Mesenteric fat pad (tissue), 1 donor: ENCODE data around the gene RPS21. TPM values are rescaled to one million over a fixed set of nuclear protein-coding genes. Genes with fewer than 3 reads are reported as not detected.
"Not testable (repeated sequence)": the region's sequence is repeated elsewhere in the genome, so short reads cannot be mapped to it uniquely, and the experiment has no call there.

Experiments used
- DNase-seq: peaks from one replicate; pipeline ENCODE4 v3.0.0-alpha.2; 2020; ENCODE audit warnings: low spot score
- total RNA-seq: library from RNA; stranded (reverse); fragmentation: NEBNext Ultra II Directional; extraction: Animal tissue kit (Norgen Biotek cat#: 25700); gene quantifications from one replicate; pipeline ENCODE4 v1.2.1, GENCODE V29; 2021
- donor health status: DM: yes; HTN: yes; CAD: no.

Gene RPS21
- total RNA-seq, 1 donor from 2014 or later: 856 TPM

DNA sequence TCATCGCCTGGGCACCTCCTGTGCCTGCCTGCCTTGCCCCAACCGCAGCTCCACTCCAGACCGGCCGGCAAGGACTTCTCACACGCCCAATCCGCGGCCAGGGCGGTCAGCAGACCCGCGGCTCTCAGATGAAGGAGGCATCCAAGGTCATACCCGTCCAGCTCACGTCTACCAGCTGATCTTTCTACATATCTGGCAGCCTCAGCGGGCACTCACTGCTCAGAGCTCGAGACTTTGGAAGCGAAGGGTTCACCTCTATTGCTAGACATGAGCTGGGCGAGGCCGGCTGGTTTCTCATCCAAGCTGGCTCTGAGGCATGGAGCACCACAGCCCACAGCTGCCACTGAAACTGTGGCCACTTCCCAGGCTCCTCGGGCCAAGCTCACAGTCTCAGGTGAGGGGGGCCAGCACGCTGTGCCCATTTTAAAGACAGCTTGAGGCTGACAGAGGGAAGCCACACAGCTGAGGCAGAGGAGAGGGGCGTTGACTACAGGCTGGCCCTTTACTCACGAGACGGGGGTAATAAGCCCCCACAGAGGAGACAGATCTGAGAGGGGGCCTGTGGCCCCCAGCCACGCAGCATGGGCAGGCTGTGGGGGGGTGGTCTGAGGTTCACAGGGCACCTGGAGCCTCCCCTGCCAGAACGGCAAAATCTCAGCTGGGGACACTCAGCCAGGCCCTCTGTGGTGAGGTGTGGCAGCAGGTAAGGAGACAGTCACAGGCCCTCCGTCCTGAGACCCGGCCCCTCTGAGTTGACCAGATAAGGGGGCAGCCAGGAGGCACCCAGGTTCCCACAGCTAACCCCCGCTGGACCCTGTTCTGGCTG lies 21.8 kb upstream of the RPS21 start:
- no peak for DNase-seq

DNA sequence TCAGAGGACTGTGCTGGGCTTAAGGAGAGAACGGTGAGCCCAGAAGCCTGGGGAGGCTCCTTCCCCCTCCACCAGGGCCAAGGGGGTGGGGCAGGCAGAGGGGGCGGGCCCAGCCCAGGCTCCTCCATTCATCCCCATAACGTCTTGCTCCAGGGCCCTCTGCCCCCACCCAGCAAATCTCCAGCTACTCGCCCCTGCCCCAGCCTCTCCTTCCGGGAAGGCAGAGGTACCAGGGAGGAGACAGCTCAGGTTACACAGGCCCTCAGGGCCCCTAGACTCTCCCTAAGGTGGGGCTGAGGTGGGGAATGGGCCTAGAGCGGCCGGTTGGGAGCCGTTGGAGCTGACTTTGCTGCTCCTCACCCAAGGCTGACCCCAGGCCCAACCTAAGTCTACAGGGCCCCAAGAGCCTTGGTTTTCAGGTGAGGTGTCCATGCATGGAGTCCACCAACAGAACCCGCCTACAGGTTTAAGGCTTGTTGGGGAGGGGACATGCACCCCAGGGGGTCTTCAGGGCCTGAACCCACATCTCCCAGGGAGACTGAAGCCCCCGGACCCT lies 21.0 kb upstream of the RPS21 start:
- DNase-seq: no peak

DNA sequence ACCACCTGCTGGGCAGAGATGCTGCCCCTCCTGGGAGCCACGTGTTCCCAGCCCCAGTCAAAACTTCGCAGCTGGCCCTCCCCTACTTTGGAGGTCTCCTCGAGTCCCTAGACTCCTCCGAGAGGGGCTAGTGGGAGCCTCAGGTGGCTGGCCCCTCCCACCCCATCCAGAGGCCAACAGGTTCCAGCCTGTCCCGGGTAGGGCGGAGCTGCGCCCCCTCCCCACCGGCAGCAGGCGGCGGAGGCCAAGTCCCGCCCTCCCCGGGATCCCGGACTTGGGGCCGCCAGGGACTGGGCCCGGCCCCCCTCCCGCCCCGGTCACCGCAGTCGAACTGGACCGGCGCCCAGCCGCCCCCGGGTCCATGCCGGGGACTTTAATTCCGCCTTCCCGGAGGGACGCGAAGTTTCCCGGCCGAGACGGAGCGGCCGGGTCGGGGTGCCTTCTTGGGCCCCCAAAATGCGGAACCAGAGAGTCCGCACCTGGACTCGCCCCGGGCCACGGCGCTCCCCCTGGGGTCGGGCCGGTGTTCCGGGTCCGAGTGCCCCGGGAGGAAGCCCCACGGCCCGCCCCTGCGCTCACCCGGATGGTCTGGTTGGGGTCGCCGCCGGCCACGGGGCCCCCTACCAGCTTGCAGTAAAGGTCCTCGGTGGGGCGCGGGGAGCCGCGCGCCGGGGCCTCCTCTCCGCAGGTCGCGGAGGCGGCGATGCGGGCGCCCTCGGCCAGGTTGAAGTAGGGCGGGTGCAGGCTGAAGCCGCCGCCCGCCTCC lies 20.4 kb upstream of the RPS21 start:
- no peak for DNase-seq

DNA sequence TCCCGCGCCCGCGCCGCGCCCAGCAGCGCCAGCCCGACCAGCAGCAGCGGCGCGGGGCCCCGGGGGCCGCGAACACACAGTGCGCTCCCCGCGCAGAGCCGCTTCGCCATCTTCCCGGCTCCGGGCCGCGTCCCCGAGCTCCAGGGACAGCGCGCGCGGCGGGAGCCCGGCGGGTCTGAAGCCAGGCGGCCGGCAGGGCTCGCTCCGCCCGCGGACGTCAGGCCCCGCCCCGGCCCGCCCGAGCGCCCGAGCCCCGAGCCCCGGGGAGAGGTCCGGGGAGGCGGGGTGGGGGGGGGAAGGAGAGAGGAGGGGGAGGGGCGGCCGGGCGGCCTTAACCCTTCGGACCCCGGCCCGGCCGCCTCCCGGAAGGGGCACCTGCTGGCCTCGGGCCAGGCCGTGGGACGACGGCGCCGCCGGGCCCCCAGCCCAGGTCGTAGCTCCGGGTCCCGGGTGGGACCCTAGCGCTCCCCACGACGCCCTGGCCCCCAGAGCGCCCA lies 19.7 kb upstream of the RPS21 start, which contains the start of gene LAMA5:
TSS of gene LAMA5 (minus strand) at position 177 of the 497 bp plus-strand sequence. CDS start at position 110, 67 bp downstream.
- no peak for DNase-seq

DNA sequence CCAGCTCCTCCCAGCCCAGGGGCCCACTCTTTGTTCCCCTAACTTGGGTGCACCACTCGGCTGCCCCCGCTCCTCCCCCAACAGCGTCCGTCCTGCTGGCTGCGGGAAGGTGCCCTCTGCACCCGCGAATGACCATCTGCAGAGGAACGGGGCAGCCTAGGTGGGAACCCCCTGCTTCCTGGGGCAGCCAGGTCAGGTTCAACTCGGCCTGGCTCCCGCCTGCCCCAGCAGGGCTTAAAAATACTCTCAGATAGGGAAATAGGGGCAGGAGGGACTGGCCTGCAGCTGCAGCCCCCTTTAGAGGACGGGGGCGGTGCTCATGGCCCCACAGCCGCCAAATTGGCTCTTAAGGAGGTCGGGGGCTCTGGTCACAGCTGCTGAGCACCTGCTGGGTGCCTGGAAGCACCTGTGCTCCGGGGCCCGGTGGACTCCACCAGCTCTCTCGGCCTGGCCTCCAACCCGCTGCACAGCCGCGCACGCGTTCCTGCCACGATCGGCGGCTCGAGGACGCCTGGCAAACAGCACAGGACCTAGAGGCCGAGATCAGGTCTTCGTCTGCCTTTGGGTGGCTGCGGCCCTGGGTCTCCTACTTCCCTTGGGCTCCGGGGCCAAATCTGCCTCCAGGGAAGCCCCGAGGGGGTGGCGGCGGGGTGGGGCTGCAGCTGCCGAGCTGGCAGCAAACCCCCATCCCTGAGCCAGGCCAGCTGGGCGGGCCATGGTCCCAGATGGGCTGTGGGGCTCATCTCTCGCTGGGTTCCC lies 19.1 kb upstream of the RPS21 start:
- no peak for DNase-seq

DNA sequence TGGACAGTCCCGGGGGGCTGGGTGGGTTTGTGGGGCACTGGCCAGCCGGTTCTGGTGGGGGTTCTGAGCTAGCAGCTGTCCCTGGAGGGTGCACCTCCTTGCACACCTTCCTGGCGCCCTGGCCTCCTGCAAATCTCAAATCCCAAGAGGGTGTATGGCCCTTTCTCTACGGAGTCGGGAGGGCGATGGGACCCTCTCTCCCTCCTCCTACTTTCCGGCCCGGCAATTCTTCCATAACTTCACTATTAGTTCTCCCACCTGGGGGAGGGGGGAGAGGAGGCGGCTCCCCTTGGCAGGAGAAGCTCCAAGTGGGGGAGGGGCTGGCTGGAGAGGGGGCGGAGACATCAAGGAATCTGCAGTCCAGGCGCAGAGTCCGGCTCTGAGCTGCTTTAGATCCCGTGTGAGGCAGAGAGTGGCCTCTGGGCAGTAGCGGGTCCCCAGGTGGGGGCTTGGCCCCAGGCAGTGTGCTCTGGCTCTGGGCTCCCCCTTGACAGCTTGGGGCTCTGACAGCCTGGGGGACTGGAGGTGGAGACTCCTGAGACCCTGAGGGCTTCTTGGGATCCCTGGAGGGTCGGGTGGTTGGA lies 18.4 kb upstream of the RPS21 start:
- no peak for DNase-seq

DNA sequence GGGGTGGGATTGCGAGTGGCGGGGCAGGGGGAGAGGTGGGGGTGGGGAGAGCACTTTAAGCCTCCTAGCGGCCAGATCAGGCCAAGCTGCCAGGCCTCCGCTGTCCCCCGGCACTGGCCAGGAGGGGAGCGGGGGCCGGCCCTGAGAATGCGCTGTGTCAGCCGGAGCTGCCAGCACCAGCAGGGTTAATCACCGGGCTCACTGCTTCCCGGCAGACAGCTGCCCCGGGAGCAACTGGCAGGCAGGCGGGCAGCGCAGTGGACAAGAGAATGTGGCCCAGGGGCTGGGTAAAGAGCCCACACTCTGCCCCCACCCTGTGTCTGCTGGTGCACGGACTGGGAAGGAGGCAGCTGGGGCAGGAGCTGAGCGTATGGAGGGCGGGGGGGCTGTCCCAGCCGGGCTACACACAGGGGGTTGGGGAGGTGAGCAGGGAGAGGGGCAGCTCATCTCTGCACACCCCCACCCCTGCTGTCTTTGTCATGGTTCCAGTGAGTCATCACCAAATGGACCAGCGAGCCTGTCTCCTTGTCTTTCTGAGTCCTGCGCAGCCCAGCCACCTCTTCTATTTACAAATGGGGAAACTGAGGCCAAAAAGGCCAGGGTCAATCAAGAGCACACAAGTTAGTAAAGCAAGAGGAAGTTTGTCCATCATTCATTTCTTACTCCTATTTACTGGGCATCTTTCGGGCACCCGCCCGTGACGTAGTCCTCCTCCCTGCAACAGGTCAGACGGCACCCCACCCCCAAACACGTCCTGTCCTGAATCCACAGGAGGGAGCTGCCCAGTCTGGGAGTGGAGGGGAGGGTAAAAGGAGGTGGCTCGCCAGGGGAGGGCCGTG lies 17.7 kb upstream of the RPS21 start:
- DNase-seq: no peak

DNA sequence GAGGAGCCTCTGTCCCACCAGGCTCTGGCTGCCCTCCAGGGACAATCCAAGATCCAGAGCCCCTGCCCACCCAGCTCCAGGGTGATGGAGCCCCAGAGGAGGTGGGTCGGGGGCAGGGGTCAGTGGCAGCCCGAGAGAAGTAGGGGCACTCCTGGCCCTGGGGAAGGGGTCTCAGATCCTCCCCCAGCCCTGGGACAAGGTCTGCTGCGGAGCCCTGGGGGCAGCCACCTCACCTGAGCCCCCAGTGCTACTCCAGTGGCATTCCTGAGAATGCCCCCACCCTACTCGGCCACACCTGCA lies 17.1 kb upstream of the RPS21 start:
- no peak for DNase-seq

DNA sequence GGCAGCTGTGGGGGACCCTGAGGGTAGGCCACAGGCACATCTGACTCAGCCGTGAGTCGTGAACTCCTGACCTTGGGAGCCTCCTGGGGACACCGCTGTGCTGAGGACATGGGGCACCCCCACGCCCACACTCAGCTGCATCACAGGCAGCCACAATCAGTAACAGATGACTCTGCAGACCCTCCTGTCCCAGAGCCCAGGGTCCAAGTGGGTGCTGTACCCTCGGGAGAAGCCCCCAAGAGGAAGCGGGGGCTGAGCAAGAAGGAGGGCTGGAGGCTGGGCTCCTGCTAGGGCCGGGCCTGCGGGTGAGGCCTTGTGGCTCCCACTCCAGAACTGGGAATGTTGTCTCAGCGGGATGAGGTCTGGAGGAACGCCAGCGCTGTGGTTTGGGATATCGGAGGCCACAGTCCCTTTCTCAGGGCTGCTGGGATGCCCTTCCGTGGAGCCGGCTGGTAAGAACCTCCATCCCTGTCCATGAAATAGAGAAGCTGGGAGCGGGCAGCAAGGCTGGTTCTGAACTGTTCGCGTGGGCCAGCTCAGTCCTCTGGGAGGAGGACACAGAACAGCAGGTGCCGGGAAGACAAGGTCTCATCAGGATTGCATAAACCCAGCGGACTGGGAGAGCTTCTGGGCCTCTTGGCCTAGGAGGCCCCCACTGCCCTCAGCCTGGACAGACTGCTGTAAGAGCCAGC lies 16.6 kb upstream of the RPS21 start:
- DNase-seq: no peak

DNA sequence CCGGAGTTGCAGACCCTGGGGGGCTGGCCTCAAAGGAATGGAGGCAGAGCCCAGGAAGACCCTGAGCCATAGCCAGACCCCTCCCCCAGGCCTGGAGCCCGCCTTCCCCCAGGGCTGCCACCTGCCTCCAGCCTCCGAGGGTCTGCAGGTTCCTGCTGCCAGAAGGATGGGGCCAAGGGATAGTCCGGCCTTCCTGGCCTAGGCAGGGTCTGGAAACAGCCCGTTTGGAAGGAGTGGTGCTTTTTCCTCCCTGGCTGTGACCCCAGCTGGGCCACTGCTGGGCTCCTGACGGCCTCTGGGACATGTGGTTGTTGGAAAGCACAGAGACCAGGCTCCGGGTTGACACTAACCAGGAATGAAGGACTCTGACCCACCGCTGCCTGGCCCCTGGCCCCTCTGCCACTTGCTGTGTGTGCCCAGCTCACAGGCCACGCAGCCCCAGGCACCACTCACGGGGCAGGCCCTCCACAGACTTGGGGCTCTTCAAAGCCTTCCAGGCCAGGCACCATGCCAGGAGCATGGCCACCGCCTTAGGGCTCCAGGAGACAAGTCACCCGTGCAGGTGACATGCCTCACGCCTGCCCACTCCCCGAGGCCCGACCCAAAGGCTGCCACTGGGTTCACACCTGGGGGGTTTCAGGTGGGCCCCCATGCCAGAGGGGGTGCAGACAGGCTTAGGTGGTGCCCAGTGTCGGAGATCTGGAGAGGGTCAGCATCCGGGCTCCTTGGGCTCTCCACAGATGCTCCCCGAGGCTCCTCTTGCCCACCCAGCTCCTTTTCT lies 15.9 kb upstream of the RPS21 start:
- no peak for DNase-seq

DNA sequence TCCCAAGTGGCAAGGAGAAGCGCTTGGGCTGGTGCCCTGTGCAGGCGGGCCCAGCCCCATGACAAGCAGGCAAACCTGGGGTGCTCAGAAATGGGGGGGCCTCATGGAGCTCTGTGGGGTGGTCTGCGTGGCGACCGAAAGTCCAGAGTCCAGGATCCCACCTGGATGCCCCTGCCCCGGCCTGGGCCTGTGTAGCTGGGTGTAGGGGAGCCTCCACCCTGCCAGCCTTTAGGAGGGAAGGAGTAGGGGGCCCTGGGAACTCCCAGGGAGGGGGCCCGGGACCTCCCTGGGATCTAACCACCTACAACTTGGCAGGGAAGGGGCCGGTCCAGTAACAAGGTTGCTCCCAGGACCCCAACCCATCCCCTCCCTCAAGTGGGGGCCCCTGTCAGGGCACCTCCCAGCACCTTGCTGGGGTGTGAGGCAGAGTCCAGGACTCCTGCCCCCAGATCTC lies 15.3 kb upstream of the RPS21 start:
- DNase-seq: no peak

DNA sequence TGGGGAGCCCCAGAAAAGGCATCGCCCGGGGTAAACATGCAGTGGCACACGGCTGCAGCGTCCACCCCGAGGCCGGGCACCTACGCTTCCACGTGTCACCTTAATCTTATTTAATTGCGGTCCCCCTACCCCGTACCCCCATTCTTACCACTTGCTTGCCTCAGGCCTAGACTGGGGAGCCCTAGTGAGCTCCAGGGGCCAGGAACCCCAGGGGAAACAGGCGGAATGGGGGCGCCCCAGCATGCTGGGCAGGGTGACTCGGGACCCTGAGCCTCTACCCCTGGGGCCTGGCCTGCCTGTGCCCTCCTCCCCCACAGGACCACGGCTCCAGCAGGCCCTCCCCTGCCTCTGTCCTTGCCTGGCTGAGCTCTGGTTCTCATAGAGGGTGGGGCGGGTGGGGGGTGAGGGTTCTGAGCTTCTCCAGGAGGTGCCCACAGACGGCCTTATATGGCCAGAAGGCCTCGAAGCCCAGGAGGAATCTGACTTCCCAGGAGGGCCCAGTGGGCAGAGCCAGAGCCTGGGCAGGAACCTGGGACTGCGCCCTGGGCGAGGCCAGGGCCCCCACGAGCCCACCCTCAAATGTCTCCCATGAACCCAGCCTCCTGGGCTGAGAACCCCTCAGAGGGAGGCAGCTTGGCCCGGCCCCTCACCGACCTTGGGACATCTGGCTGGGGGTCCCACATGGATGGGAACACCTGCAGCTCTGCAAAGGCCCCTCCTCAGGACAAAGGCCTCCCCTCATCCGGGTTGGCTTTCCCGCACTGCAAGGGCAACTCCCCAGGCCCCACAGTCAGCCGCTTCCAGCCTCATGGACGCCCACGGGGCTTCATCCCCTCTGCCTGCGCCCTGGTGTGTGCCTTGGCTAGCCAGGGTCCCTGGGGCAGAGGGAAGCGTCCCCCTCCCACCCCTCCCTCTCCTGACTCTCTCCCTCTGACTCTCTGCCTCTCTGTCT lies 14.6 kb upstream of the RPS21 start:
- no peak for DNase-seq

DNA sequence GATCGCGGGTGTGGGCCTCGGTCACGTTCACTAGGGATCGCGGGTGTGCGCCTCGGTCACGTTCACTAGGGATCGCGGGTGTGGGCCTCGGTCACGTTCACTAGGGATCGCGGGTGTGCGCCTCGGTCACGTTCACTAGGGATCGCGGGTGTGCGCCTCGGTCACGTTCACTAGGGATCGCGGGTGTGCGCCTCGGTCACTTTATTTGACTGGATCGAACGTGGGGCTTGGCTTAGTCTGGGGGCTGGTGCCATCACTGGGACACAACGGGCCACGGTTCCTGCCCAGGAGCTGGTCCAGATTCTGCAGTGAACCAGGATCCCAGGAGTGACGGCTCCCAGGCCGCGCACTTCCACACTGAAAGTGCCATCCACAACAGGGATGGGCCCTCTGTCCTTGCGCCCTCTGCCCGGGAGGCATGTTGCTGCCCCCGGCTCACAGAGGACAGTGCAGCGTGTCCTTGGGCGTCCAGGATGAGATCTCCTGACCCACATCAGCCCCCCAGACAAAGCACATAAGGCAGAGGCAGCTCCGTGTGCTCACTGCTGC lies 13.2 kb upstream of the RPS21 start:
- not testable (repeated sequence) for DNase-seq

DNA sequence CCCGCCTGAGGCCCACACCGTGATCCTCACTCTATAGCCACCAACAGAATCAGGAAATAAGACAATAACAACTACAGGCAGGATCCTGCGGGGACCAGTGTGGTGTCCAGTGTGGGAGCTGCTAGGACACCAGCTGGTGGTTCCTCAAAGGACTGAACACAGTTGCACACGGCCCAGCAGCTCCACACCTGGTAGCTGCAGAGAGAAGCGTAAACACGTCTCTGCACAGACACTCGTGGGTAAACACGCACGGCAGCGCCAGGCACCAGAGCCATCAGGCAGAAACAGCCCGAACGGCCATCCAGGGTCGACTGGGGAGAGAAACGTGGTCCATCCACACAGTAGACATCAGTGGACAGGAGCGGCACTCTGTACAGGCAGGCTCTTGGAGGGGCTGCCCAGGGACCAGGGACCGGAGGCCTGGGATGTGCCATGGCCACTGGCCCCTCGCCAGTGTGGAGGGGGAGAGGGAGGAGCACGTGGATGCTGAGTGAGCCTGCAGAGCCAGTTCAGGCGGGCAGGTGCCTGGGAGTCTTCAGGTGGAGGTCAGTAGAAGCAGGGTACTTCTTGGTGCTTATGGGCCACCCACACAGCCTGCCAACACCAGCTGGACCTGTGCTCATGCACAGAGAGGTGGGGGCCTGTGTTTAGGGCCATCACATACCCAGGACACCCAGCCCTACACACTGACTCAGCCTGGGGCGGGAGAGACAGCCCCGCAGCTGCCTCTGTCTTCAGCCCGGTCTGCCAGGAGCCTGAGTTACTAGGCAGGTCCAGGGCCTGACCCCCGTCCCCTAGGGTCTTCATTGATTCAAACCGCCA lies 12.4 kb upstream of the RPS21 start:
- no peak for DNase-seq

DNA sequence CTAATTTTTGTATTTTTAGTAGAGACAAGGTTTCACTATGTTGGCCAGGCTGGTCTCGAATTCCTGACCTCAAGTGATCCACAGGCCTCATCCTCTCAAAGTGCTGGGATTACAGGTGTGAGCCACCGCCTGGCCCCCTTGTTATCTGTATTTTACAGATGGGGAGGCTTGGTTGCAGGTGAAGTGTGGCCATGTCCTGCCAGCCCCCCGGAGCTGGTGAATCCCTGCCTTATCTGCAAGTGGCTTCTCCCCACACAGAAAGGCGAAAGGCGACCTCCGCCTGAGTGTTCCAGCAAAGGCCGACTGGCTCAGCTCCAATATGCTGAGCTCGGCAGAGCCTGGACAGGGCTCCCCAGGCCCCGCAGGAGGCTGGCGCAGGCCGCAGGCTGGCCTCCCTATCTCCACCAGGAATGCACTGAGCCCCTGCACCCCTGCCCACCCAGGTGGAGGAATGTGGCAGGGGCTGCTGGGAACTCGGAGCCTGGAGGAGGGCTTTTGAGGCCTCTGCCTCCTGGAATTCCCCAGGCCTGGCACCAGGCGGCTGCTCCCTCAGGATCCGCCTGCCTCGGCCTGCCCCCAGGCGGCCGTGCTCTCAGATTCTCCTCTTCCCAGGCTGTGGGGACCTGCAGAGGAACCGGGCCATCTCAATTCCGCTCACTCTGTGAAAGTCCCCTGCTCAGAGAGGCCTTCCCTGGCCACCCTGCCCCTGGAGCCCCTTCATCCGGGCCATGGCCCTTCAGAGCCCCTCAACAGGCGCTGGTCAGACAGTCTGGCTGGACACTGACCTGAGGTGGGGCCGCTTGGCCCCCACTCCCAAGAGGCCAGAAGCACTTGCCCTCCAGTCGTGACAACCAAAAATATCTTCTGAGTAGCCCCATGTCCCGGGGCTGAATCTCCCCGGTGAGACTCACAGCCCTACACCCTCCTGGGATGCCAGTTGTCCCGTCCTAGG lies 10.5 kb upstream of the RPS21 start:
- no peak for DNase-seq
